ENCODE measurements around the gene OR5M3.

- TF ChIP-seq CTCF (IDR thresholded peaks at IDR 0.05) (no peak), POLR2AphosphoS5 (IDR thresholded peaks at IDR 0.05) (no peak), EP300 (IDR thresholded peaks at IDR 0.05) (no peak)
Measured at GRCh38 chr11:56491270-56491669, 18.1 kb upstream of the OR5M3 start, which contains the start of gene OR5M8.
